MG63 (cell line): ENCODE measurements around the gene FAM114A2. TPM values are rescaled to one million over a fixed set of nuclear protein-coding genes. Genes with fewer than 3 reads are reported as not detected.
A peak's percentile ranks its signal among the peaks of the same experiment; 100 is the strongest.

Experiments used
- DNase-seq: peaks from one replicate; pipeline ENCODE4 v3.0.0-alpha.2; 2020
- H3K27me3 ChIP-seq: fragments of 250-450 bp; sonication (Bioruptor Pico); 2 replicates; pipeline ENCODE4 v1.5.1; 2020; ENCODE audit warnings: mild to moderate bottlenecking, moderate library complexity
- H3K36me3 ChIP-seq: fragments of 250-450 bp; sonication (Bioruptor Pico); 2 replicates; pipeline ENCODE4 v1.5.1; 2020; ENCODE audit warnings: mild to moderate bottlenecking, moderate library complexity
- H3K4me3 ChIP-seq: fragments of 250-450 bp; sonication (Bioruptor Pico); 2 replicates; pipeline ENCODE4 v1.5.1; 2020; ENCODE audit warnings: mild to moderate bottlenecking, moderate library complexity
- H3K9me3 ChIP-seq: fragments of 250-450 bp; sonication (Bioruptor Pico); 2 replicates; pipeline ENCODE4 v1.5.1; 2020; ENCODE audit warnings: mild to moderate bottlenecking, moderate library complexity
- total RNA-seq: library from RNA; depleted of rRNA; stranded (reverse); fragments of >200 nt; shearing (Covaris generic); gene quantifications from 2 replicates; pipeline ENCODE4 v1.2.3, GENCODE V29; 2014; ENCODE audit warnings: low replicate concordance

Gene FAM114A2
- total RNA-seq, 1 experiment from 2014 or later = 28.1 TPM

DNA sequence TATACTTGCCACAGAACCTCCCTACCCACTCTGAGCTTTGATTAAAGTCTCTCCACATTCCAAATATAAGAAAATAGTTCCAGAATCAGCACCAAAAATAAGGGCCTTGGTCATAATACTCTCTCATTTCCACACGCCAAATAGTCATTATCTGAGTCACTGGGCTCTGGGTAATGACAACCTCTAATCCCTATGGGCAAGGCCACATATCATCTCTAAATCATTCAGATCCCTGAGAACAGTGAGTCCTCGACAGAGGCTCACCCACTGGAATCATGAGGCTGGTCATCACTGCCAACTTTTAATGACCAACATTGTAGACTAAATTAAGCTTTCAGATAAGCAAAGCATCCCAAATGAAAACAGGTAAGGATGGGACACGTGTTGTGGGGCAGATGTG lies 28.1 kb downstream of the FAM114A2 start:
- Histone ChIP-seq H3K27me3 (no peaks in the 10 kb centered on the region), H3K9me3 (no peaks in the 10 kb centered on the region), H3K36me3 (peaks cover 3% of the 10 kb centered on the region), H3K4me3 (no peak overlapping the region)
- DNase-seq = no peak

- Histone ChIP-seq H3K36me3 (peaks cover 3% of the 10 kb centered on the region), H3K4me3 (no peak overlapping the region), H3K27me3 (no peaks in the 10 kb centered on the region), H3K9me3 (no peaks in the 10 kb centered on the region)
- no peak for DNase-seq
Measured at GRCh38 chr5:154005648-154006047, 33.1 kb downstream of the FAM114A2 start.

GRCh38 chr5:154002511-154003020 lies 36.1 kb downstream of the FAM114A2 start:
- Histone ChIP-seq H3K9me3 (no peaks in the 10 kb centered on the region), H3K36me3 (peaks cover 16% of the 10 kb centered on the region), H3K27me3 (no peaks in the 10 kb centered on the region), H3K4me3 (no peak overlapping the region)
- no peak for DNase-seq

DNA sequence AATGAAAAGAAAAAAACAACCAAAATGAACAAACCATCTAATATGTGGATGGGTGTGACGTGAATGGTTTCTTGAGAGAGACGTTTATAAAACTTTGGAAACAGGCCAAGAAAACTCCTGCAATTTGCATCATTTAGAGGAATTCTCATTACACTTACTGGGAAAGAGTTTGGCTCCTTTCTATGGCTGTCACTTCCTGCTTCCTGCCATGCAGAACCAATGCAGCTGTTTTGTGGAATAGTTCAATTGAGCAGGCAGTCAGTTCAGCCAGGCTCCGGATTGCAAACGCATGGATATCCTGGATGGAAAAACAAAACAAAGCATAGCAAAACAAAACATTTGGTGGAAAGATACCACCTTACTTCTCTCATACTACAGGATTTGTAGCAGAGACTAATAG lies 36.6 kb downstream of the FAM114A2 start:
- Histone ChIP-seq H3K27me3 (no peaks in the 10 kb centered on the region), H3K36me3 (peaks cover 18% of the 10 kb centered on the region), H3K4me3 (no peak overlapping the region), H3K9me3 (no peaks in the 10 kb centered on the region)
- DNase-seq = no peak

DNA sequence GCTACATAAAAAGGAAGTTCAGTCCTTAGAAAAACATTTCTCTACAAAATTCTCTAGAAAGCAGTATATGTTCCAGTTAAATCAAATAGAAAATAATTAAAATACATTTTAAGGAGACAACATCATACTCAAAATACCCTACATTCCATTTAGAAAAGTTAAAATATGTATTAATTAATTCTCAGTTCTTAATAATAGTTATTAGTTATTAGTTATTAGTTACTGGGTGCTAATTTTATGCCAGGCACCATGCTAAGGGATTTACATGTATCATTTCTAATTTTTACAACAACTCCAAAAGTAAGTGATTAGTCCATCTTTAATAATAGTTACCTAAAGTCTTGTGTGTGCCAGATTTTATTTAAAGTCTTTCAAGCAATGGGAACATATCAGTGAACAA lies 38.0 kb downstream of the FAM114A2 start:
- Histone ChIP-seq H3K27me3 (no peaks in the 10 kb centered on the region), H3K9me3 (no peaks in the 10 kb centered on the region)
- DNase-seq = no peak

GRCh38 chr5:153999995-154000394 lies 38.7 kb downstream of the FAM114A2 start:
- no peak for DNase-seq
- peaks cover 18% of the 10 kb centered on the region for H3K36me3 ChIP-seq
- H3K4me3 ChIP-seq = no peak overlapping the region

More for the DNA sequence above, 38.0 kb downstream of the FAM114A2 start:
- Histone ChIP-seq H3K36me3 (peaks cover 18% of the 10 kb centered on the region), H3K4me3 (no peak overlapping the region)

GRCh38 chr5:153998768-153999167 lies 39.9 kb downstream of the FAM114A2 start:
- Histone ChIP-seq H3K9me3 (no peaks in the 10 kb centered on the region), H3K4me3 (no peak overlapping the region), H3K27me3 (no peaks in the 10 kb centered on the region), H3K36me3 (peaks cover 23% of the 10 kb centered on the region)
- no peak for DNase-seq

More at GRCh38 chr5:153999995-154000394, 38.7 kb downstream of the FAM114A2 start:
- H3K27me3 ChIP-seq = no peaks in the 10 kb centered on the region
- no peaks in the 10 kb centered on the region for H3K9me3 ChIP-seq

- Histone ChIP-seq H3K36me3 (peaks cover 23% of the 10 kb centered on the region), H3K27me3 (no peaks in the 10 kb centered on the region), H3K4me3 (no peak overlapping the region), H3K9me3 (no peaks in the 10 kb centered on the region)
- no peak for DNase-seq
Measured at GRCh38 chr5:153998010-153998409, 40.7 kb downstream of the FAM114A2 start.

DNA sequence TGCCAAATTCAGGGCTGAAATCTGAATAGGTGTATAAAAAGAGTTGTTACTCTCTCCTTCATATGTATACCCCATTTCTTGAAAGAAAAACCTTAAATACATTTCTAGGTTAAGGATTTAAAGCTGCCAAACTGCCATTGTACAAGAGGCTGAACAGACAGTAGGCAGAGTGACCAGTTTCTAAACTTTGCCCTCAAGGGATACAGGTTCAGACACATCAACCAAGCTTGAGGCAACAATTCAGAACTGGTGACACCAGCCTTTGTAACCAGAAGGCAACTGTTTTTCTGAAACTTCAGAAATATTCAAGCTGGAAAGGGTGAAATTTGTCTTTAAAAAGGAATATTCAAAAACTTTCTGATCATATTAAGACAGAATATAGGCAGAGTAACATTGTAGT lies 47.5 kb downstream of the FAM114A2 start:
- no peak for DNase-seq
- H3K27me3 ChIP-seq = no peaks in the 10 kb centered on the region
- peaks cover 4% of the 10 kb centered on the region; the same call in 1 of the 2 replicates for H3K36me3 ChIP-seq
- no peaks in the 10 kb centered on the region for H3K9me3 ChIP-seq
- no peak overlapping the region for H3K4me3 ChIP-seq

DNA sequence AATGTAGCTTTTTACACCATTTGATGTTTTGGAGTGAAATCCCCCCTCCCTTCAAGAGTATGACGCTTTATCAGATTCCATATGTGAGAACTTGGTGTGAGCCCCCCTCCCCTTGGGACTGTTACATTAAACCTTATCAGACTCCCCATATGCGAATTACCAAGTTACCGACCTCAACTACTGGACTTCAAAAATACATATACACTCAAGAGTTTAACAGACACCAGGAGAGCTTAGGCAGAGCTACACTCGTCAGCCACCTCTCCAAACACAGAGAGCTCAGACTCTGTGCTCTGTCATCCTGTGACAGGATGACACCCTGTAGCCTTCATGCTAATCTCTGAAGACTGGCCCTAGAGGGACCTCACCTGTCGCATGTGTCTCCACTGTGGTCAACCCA lies 50.2 kb downstream of the FAM114A2 start:
- no peak for DNase-seq
- Histone ChIP-seq H3K4me3 (no peak overlapping the region), H3K9me3 (no peaks in the 10 kb centered on the region), H3K27me3 (no peaks in the 10 kb centered on the region), H3K36me3 (no peaks in the 10 kb centered on the region)

DNA sequence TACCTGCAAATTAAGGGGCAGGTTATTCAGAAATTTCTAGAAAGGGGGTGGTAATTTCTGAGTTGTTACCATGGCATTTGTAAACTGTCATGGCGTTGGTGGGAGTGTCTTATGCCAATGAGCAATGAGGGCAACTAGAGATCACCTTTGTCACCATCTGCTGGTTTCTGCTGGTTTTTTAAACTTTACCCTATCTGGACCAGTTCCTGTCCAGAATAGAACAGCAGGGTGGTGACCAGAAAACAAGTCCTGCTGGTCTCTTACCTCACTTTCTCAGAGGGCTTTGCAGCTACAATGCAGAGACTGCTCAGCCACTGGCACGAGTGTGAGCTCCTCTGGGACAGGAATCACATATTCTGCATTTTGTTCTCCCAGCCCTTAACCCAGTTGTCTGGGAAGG lies 51.4 kb downstream of the FAM114A2 start:
- H3K9me3 ChIP-seq = no peaks in the 10 kb centered on the region
- 0 out of 2 replicates have a peak, but pooled peaks cover under 1% of the 10 kb centered on the region for H3K27me3 ChIP-seq
- no peak overlapping the region for H3K4me3 ChIP-seq
- no peaks in the 10 kb centered on the region for H3K36me3 ChIP-seq
- no peak for DNase-seq

GRCh38 chr5:153985498-153985897 lies 53.2 kb downstream of the FAM114A2 start:
- H3K4me3 ChIP-seq = no peak overlapping the region
- H3K27me3 ChIP-seq = 0 out of 2 replicates have a peak, but pooled peaks cover 2% of the 10 kb centered on the region
- no peaks in the 10 kb centered on the region for H3K36me3 ChIP-seq
- no peak for DNase-seq
- H3K9me3 ChIP-seq = no peaks in the 10 kb centered on the region

- no peaks in the 10 kb centered on the region for H3K36me3 ChIP-seq
- no peaks in the 10 kb centered on the region for H3K9me3 ChIP-seq
- no peak overlapping the region for H3K4me3 ChIP-seq
- peaks cover 2% of the 10 kb centered on the region; the same call in 1 of the 2 replicates for H3K27me3 ChIP-seq
- no peak for DNase-seq
Measured at GRCh38 chr5:153983885-153984284, 54.8 kb downstream of the FAM114A2 start.

- DNase-seq = no peak
- peaks cover 2% of the 10 kb centered on the region; the same call in 1 of the 2 replicates for H3K27me3 ChIP-seq
Measured at GRCh38 chr5:153981905-153982605, 56.7 kb downstream of the FAM114A2 start.

DNA sequence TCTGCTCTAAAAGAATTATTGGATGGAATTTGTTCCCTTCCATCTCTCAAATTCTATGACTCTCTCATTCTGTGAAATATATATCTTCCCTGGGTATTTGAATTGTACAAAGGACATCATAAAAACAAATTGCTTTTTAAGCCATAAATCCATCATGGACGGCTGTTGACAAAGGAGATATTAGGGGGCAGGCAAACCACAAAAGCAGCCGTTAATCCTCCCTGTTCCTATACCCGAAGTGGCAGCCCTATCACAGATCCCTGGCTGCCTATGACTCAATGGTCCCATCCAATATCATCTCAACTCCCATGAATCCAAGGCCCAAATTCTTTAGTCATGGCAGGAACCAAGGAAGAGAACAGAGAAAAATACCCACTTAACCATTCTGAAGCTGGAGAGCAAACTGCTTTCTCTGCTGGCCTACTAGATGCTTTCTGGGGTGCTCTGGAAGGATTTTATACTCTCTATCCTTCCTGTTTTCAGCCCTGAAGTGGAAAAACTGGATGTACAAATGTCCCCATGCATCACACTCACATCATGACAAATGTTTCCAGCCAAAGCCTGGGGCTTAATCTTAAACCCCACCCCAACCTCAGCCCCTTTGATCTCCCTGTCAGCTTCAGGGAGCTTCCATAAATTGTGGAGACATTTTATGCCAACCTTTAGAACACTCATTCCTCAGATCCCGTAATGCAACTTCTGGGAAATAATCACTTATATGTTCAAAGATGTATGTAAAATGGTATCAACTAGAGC lies 59.5 kb downstream of the FAM114A2 start:
- peaks cover 2% of the 10 kb centered on the region; the same call in 1 of the 2 replicates for H3K27me3 ChIP-seq
- no peaks in the 10 kb centered on the region for H3K36me3 ChIP-seq
- DNase-seq = no peak
- no peak overlapping the region for H3K4me3 ChIP-seq
- H3K9me3 ChIP-seq = no peaks in the 10 kb centered on the region; the same call in 1 of the 2 replicates

More at GRCh38 chr5:153981905-153982605, 56.7 kb downstream of the FAM114A2 start:
- no peak overlapping the region for H3K4me3 ChIP-seq
- H3K9me3 ChIP-seq = no peaks in the 10 kb centered on the region
- H3K36me3 ChIP-seq = no peaks in the 10 kb centered on the region

DNA sequence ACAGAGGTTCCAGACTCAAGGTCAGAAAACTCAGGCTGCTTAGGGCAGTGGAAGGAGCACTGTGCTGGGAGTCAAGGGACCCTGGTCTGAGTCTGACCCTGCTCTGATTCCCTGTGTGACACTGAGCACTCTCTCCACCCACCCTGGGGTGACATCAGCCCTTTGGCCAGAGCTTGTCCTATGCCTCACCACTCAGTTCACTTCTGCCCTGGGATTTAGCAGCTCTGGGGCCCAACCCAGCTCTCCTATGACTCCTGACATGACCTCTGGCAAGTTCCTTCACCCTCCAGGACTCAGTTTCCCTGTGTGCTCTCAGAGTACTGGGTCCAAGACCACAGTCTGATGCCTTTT lies 63.9 kb downstream of the FAM114A2 start:
- Histone ChIP-seq H3K27me3 (no peaks in the 10 kb centered on the region; the same call in 1 of the 2 replicates), H3K36me3 (no peaks in the 10 kb centered on the region), H3K9me3 (no peaks in the 10 kb centered on the region; the same call in 1 of the 2 replicates), H3K4me3 (no peak overlapping the region)
- DNase-seq = peak; percentile 24

GRCh38 chr5:153974131-153974812 lies 64.4 kb downstream of the FAM114A2 start:
- Histone ChIP-seq H3K9me3 (no peaks in the 10 kb centered on the region; the same call in 1 of the 2 replicates), H3K27me3 (no peaks in the 10 kb centered on the region; the same call in 1 of the 2 replicates)
- DNase-seq = no peak

More at GRCh38 chr5:153974131-153974812, 64.4 kb downstream of the FAM114A2 start:
- no peaks in the 10 kb centered on the region for H3K36me3 ChIP-seq
- no peak overlapping the region for H3K4me3 ChIP-seq
